HPDE6-E6E7 (cell line): ENCODE measurements around the gene SEMA3G.

Source experiments
- DNase-seq: peaks from one replicate; pipeline ENCODE4 v3.0.0; 2011; ENCODE audit warnings: missing footprints; ENCODE audit errors: extremely low spot score

SEMA3G gene

DNA sequence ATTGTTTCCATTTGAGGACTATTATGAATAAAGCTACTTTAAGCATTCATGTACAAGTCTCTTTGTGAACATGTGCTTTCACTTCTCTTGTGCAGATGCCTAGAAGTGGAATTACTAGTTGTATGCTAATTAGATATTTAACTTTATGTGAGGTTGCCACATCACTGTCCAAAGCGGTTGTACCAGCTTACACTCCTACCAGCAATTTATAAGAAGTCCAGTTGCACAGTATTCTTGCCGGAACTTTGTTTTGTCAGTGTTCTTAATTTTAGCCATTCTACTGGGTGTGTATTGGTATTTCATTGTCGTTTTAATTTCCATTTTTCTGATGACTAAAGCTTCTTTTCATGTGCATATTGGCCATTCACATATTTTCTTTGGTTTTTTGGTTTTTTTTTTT lies 29.1 kb downstream of the SEMA3G start:
- no peak for DNase-seq

DNA sequence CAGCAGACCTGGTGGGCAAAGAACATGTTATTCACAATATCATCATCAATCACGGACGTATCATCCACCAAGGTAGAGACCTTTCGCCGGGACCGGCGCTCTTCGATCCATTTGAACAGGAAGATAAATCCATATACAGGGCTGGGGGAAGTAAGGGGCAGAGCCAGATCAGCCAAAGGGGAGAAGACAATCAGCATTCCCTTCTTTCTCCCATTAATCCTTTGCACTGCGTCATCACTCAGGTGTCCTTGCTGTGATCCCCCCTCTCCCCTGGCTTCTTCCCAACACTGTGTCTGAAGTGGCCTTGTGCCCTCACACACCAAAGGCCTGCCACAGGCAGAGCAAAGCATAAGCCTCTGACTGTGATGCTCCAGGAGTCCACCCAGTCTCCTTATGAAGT lies 36.4 kb downstream of the SEMA3G start:
- DNase-seq = no peak

DNA sequence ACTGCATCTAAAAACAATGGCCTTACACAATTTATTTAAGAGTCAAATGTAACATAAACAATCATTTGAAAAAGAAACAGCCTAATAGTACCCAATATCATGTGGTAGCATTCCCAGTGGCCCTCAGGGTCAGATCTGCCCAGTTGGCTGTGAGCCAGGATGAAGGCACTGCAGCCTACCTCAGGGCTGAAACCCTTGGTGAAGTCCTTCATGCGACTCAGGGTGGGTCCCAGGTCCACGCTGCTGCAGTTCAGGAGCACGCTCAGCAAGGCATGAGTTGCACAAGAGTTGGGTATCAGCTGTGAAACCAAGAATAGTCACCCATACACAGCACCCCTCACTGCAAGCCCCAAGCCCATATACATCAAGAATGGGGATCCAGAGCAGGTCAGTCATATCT lies 37.1 kb downstream of the SEMA3G start:
- no peak for DNase-seq

DNA sequence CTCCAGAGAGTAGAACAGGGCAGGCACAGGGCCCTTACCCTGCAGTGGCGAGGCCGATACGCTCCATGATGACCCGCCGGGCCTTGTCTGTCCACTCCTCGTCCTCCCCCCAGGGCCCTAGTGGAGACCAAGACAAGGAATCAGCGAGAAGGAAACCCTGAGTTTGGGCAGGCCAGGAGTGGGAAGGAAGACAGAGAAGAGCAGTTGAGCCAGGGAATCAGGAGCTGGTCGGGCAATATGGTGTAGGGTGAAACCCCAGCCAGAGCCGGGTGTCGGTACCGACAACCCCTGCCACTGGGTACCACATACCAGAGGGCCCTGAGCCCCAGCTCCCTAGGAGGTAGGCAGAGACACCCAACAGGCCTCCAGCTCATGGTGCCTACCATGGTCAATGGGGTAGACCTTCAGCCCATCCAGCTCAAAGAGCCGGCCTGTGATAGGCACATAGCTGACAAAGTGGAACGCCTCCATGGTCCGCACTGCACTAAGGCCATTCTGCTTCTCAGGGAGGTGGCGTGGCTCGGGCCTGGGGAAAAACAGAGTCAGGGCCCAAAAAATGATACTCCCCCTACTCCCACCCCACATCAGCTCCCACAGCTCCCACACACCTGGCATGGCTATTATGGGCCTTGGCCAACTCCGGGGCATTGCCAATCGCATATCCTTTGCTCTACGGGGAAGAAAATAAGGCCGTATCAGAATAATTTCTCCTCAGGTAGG lies 38.0 kb downstream of the SEMA3G start:
- no peak for DNase-seq

DNA sequence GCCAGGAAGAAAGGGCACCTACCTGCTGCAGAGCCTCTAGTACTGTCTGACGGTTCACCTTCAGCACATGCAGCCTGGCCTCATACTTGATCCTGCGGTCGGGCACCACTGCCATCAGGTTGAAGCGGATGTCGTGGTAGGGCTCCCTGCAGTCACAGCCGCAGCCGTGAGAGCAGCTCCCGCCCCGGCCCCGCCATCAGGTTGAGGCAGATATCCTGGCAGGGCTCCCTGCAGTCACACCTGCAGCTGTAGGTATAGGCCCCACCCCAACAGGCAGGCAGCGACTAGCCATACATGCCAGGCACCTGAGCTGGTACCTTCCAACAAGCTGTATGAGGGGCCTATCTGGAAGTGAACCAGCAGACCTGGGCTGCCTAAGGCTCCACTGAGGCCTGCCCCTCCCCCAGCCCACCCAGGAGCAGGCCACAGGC lies 38.7 kb downstream of the SEMA3G start:
- DNase-seq = peak; percentile 64

DNA sequence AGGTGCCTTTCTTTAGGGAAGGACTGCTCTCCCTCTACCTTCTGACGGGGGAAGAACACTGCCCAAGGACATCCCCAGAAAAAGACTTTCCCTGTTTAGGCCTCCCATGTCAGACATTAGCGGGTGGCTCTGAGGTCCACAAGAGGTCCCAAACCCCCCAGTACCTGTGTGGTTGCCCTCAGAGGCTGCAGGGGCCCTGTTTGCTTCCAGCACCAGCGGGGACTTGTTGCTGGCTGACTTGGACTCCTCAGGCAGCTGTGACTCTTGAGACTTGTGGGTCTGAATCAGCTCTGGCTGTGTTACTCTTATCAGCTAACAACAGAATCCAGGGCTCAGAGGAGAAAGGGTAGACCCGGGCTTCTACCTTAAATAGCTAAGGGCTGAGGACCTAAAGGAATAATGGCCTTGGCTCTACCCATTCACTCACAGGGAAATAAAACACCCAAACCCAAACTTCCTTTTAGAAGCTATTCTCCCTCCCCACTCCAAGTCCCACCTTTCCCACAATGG lies 39.2 kb downstream of the SEMA3G start:
- no peak for DNase-seq

DNA sequence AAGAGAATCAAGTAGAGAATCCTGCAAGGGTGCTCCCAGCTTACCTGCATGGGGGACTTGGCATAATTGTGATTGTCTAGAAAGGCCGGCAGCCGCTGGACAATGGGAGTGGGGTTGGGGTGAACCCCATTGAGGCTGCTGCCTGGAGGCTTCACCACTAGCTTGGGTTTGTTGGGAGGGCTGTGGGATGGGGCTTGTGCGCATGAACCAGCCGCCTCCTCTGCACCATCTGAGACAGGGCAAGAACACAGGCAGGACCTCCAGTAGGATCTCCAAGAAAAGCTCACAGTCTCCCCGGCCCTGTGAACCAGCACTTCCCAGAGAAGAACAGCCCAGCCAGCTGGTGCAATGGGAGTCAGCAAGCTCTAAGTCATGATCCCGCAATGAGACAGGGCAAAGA lies 39.8 kb downstream of the SEMA3G start:
- no peak for DNase-seq

DNA sequence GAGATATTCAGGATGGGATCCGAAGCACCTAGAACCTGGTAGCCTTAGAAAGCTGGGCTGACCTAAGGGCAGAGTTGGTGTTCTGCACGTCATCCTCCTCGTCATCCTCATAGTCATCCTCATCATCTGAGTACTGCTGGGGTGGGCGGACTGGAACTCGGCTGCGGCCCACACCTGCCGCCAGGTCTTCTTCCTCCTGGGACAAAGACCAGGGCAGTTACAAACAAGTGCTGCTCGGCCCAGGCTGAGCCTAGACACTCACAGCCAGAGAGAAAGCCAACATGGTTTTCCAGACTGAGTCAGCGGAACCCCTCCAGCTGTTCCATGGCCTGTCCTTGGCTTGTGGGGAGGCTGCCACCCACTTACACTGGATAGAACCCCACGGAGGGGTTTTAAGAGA lies 40.5 kb downstream of the SEMA3G start:
- DNase-seq = no peak

DNA sequence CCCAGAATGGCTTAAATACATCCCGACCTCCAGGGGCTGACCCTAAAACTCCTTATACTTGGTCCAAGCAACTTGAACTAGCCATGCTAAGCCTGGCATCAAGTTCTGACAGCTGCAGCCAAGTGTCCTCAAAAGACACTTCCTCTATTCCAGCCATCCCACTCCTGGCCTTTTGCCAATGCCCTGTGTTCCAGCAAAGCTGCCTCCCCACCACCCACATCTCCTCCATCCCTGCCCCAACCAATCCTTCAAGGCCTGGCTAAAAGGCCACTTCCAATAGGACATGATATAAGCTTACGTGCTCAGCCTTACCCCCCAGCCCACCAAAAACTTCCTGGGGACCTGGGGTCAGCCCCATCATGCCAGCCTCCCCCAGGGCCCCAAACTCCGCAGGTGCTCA lies 40.9 kb downstream of the SEMA3G start:
- no peak for DNase-seq

DNA sequence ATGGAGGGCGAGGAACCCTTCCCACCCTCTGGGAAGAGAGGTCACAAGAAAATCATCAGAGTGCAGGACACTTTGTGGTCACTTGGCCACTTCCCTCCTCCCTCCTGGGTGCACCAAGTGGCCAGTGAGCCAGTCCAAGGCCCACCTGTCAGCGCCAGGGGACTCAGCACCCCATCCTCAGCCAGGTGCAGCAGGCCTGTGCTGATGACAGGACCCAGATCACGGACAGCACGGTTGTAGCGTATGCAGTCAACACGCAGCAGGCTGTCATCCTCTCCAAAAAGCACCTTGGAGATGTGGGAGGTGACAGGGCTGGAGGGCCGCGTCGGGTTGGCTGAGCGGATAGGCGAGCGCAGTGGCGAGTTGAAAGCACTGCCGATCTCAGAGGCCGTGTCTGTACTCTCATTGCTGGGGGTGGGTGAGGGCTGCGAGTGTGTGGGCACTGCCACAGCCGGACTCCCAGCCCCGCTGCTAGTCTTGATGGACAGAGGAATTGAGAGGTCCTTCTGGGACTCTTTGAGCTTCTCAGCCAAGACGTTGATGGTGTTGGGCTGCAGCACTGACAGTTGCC lies 41.5 kb downstream of the SEMA3G start:
- DNase-seq = no peak

DNA sequence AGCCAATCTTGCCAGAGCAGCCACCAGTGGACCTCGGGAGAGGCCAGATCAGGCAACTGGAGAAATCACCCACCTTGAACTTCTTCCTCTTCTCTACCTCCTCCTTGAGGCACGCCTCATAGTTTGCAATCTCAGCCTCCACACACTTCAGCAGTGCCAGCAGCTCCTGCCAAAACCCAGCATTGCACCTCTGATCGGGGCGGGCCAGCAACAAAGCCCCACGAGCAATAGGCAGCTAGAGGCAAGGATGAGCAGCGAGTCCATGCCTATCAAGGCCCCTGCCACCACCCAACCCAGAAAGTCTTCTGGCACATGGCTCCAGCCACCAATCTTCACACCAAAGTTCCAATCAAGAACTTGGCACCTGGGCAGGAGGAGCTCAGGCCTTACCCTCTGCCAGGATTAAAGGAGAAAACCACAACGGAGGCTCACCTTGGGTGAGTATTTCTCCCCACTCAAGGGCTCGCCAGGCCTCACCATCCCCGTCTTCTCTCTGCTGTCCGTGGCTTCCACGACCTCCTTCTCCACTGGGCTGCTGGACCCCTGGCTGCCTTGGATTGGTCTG lies 42.1 kb downstream of the SEMA3G start:
- DNase-seq = no peak

DNA sequence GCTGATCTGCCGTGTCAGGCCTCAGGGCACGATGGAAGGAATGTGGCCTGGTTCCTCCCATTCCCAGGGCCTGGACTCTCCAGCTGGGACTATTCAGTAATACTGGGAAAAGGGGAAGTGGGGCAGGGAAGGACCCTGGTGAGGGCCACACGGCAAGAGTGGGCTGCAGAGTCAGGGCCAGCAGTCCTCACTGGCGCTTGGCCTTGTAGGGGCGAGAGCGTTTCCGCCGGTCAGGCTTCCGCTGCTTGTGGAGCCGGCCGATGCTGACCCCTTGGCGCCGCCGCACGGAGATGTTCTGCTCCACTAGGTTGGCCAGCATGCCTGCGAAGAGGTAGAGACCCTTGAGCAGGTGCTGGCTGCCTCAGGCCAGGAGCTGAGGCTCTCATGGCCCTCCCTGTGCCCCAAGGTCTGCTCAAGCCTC lies 42.8 kb downstream of the SEMA3G start:
- DNase-seq = no peak

DNA sequence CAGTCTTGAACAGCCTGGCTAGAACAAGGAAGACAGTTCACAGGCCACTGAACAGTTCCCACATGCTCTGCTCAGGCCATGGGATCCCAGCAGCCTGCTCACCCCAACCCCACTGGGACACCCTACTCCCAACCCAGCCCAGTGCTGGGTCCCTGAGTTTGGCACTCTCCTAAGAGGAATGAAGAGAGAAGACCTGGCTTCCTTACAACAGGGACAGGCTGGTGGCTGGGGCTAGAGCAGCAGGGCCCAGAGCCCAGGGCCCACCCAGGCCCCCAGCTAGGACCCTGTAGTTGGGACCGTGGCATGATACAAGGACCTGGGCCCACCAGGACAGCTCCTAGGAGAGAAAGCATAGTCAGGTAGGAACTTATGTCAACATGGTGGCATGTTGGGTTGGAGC lies 43.4 kb downstream of the SEMA3G start:
- DNase-seq = no peak

DNA sequence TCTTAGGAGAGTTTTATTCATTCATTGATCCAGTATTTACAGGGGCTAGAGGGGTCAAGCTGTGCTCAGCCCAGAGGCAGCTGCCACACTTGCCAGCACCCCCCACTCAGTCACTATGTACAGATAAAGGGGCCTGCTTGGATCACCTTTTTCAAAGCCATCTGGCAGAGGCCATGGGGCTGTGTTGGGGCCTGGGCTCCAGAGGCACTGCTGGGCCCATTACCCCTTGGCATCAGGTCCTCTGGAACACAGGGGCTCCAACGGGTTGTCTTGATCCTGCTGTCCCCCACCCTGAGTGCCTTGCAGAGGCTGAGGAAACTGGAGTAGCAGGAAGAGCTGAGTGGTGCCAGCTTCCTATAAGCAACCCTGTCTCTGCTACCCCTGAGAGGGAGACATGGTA lies 43.9 kb downstream of the SEMA3G start:
- DNase-seq = no peak

DNA sequence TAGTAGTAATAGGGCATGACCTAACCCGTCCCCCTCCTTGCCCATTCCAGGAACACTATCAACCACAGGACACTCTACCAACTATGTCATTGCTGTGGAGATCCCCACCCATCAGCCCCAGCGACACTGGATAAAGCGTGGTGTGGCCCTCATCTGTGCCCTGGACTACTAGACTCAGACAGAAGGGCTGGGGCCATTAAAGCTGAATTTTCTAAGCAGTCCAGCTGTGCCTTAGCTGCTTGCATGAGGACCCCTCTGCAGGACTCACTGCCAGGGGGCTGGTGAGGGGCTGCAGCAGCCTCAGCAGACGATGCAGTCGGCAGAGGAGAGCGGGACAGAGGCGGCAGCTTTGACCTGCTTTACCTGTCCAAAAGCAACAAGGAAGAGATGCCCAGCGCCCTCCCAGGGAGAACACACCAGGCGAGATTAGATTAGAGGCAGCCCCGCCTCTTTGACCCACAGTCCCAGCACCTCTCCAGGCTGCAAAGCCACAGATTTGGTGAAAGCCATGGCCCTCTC lies 44.6 kb downstream of the SEMA3G start:
- no peak for DNase-seq

DNA sequence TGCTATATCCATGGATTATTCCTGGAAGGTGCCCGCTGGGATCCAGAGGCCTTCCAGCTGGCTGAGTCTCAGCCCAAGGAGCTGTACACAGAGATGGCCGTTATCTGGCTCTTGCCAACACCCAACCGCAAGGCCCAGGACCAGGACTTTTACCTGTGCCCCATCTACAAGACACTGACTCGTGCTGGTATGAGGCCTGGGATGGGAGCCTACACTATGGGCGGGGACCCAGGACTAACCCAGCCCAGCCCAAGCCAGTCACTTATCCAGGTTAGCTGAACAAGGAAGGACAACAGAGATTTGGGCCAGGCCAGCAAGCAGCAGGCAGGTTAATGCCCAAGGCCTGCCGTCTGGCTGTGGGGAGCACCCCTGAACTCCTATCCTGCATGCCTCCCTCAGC lies 45.3 kb downstream of the SEMA3G start:
- DNase-seq = no peak

DNA sequence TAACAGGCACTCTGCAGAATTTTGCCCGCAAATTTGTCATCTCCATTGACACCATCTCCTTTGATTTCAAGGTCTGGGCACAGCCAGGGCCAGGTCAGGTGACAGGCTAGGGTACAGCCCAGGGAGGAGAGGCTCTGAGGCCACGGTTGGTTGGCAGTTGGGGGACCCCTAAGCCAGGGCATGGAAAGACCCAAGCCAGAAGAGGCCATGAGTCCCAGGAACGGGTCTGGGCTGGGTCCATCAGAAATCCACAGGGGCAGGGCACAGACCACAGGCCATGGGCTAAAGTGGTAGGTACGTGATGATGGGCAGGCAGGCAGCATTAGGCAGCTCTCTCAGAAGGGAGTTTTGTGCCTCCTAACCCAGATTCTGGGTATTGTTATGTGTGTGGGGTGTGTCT lies 45.8 kb downstream of the SEMA3G start:
- no peak for DNase-seq

DNA sequence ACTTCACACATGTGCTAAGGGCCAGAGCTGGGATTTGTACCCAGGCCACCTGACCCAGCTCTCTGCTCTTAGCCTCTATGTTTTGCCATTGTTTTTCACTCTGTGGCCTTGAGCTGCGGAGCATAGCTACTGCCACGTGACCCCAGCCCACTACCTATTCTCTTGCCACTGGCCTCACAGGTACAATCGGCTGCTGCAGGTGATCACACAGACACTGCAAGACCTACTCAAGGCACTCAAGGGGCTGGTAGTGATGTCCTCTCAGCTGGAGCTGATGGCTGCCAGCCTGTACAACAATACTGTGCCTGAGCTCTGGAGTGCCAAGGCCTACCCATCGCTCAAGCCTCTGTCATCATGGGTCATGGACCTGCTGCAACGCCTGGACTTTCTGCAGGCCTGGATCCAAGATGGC lies 46.2 kb downstream of the SEMA3G start:
- DNase-seq = no peak

DNA sequence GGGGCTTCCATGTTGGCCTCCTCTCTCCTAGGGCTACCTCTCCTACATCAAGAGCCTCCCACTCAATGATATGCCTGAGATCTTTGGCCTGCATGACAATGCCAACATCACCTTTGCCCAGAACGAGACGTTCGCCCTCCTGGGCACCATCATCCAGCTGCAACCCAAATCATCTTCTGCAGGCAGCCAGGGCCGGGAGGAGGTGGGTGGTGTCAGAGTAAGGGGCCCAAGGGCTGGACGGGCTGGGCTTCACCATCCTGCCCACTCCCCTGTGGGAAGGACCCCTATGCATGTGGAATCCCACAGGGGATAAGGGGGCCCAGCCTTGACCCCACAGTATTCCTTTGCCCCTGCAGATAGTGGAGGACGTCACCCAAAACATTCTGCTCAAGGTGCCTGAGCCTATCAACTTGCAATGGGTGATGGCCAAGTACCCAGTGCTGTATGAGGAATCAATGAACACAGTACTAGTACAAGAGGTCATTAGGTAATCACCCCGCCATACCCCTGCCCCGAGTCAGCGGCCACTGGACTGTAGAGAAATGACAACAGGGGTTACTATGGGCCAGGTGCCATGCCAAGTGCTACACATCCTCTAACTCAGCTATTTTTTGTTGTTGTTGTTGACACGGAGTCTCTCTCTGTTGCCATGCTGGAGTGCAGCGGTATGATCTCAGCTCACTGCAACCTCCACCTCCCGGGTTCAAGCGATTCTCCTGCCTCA lies 47.1 kb downstream of the SEMA3G start:
- DNase-seq = no peak

DNA sequence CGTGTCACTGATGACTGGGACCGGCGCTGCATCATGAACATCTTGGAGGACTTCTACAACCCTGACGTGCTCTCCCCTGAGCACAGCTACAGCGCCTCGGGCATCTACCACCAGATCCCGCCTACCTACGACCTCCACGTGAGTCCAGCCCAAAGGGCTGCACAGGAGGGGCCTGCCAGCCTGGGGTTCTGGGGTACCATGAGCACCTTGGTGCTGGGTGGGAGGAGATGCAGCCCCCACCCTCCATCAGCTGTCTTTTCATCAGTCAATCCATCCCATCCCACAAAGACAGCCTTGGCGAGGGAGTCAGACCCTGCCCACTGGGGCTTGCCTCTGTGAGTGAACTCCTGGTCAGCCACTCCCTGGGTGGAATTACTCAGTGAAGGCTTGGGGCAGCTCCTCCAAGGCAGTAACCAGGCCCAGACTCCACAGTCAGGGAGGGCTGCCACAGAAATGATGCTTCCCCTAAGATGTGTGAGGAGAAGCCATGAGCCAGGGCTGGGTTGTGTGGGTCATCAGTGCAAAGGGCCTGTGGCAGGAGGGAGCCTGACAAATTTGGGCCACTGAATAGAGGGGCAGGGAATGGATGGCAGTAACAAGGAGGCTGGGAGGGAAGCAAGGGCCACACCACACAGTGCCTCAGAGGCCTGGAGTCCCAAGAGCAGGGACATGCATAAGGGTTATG lies 47.9 kb downstream of the SEMA3G start:
- DNase-seq = no peak

DNA sequence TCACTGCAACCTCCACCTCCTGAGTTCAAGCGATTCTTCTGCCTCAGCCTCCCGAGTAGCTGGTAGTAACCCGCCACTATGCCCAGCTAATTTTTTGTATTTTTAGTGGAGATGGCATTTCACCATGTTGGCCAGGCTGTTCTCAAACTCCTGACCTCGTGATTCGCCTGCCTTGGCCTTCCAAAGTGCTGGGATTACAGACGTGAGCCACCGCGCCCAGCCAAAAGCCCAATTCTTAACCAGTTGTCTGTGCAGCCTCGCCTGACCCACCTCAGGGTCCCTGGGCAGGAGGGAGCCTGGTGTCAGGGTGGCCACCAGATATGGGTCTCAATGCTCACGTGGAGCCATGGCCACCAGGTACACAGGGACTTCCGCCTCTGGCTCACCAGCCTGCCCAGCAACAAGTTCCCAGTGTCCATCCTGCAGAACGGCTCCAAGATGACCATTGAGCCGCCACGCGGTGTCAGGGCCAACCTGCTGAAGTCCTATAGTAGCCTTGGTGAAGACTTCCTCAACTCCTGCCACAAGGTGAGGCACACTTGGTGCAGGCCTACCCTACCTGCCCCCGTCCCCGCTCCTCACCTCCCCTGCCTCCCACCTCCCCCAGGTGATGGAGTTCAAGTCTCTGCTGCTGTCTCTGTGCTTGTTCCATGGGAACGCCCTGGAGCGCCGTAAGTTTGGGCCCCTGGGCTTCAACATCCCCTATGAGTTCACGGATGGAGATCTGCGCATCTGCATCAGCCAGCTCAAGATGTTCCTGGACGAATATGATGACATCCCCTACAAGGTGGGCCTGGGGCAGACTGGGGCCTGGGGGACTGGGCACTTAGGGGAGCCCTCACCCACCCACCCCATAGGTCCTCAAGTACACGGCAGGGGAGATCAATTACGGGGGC lies 48.6 kb downstream of the SEMA3G start:
- DNase-seq = no peak
